ENCODE results near the gene CACNB2.

Gene CACNB2

GRCh38 chr10:18313140-18313530 lies 172.9 kb downstream of the CACNB2 start:
- DNase-seq: no peak
- no peak for TF ChIP-seq POLR2A (IDR thresholded peaks at IDR 0.05; ENCODE audit: low read length)
- TF ChIP-seq GATA1 (IDR thresholded peaks at IDR 0.05; ENCODE audit: low read depth, low read length): no peak

GRCh38 chr10:18313626-18314025 lies 173.4 kb downstream of the CACNB2 start:
- DNase-seq: no peak
- TF ChIP-seq GATA1 (IDR thresholded peaks at IDR 0.05; ENCODE audit: low read depth, low read length) (no peak), POLR2A (IDR thresholded peaks at IDR 0.05; ENCODE audit: low read length) (no peak)

- TF ChIP-seq GATA1 (IDR thresholded peaks at IDR 0.05; ENCODE audit: low read depth, low read length) (no peak), POLR2A (IDR thresholded peaks at IDR 0.05; ENCODE audit: low read length) (no peak)
- DNase-seq: no peak
Observed at GRCh38 chr10:18319628-18320027, 179.4 kb downstream of the CACNB2 start.

- no peak for DNase-seq
- no peak for TF ChIP-seq POLR2A (IDR thresholded peaks at IDR 0.05; ENCODE audit: low read length)
Observed at GRCh38 chr10:18321371-18321770, 181.1 kb downstream of the CACNB2 start.

- no peak for DNase-seq
- no peak for TF ChIP-seq POLR2A (IDR thresholded peaks at IDR 0.05; ENCODE audit: low read length)
- TF ChIP-seq GATA1 (IDR thresholded peaks at IDR 0.05; ENCODE audit: low read depth, low read length): no peak
Observed at GRCh38 chr10:18323916-18324315, 183.7 kb downstream of the CACNB2 start.

GRCh38 chr10:18325410-18325809 lies 185.2 kb downstream of the CACNB2 start:
- TF ChIP-seq GATA1 (IDR thresholded peaks at IDR 0.05; ENCODE audit: low read depth, low read length): no peak
- TF ChIP-seq POLR2A (IDR thresholded peaks at IDR 0.05; ENCODE audit: low read length): no peak
- no peak for DNase-seq

- DNase-seq: no peak
- no peak for TF ChIP-seq POLR2A (IDR thresholded peaks at IDR 0.05; ENCODE audit: low read length)
- TF ChIP-seq GATA1 (IDR thresholded peaks at IDR 0.05; ENCODE audit: low read depth, low read length): no peak
Observed at GRCh38 chr10:18325889-18326531, 185.8 kb downstream of the CACNB2 start.

GRCh38 chr10:18328941-18329340 lies 188.7 kb downstream of the CACNB2 start:
- no peak for DNase-seq
- TF ChIP-seq POLR2A (IDR thresholded peaks at IDR 0.05; ENCODE audit: low read length): no peak

GRCh38 chr10:18332048-18332447 lies 191.8 kb downstream of the CACNB2 start:
- no peak for TF ChIP-seq GATA1 (IDR thresholded peaks at IDR 0.05; ENCODE audit: low read depth, low read length)
- no peak for TF ChIP-seq POLR2A (IDR thresholded peaks at IDR 0.05; ENCODE audit: low read length)
- DNase-seq: no peak

GRCh38 chr10:18332484-18332883 lies 192.3 kb downstream of the CACNB2 start:
- TF ChIP-seq POLR2A (IDR thresholded peaks at IDR 0.05; ENCODE audit: low read length) (no peak), GATA1 (IDR thresholded peaks at IDR 0.05; ENCODE audit: low read depth, low read length) (no peak)

GRCh38 chr10:18333621-18334020 lies 193.4 kb downstream of the CACNB2 start:
- DNase-seq: no peak
- no peak for TF ChIP-seq GATA1 (IDR thresholded peaks at IDR 0.05; ENCODE audit: low read depth, low read length)
- no peak for TF ChIP-seq POLR2A (IDR thresholded peaks at IDR 0.05; ENCODE audit: low read length)

More at GRCh38 chr10:18332484-18332883, 192.3 kb downstream of the CACNB2 start:
- no peak for DNase-seq

- DNase-seq: no peak
- TF ChIP-seq GATA1 (IDR thresholded peaks at IDR 0.05; ENCODE audit: low read depth, low read length) (no peak), POLR2A (IDR thresholded peaks at IDR 0.05; ENCODE audit: low read length) (no peak)
Observed at GRCh38 chr10:18334116-18334867, 194.1 kb downstream of the CACNB2 start.

- TF ChIP-seq POLR2A (IDR thresholded peaks at IDR 0.05; ENCODE audit: low read length) (no peak), GATA1 (IDR thresholded peaks at IDR 0.05; ENCODE audit: low read depth, low read length) (no peak)
- DNase-seq: no peak
Observed at GRCh38 chr10:18340496-18341051, 200.3 kb downstream of the CACNB2 start.

GRCh38 chr10:18341055-18341454 lies 200.8 kb downstream of the CACNB2 start:
- no peak for DNase-seq
- TF ChIP-seq GATA1 (IDR thresholded peaks at IDR 0.05; ENCODE audit: low read depth, low read length) (no peak), POLR2A (IDR thresholded peaks at IDR 0.05; ENCODE audit: low read length) (no peak)

- DNase-seq: no peak
- TF ChIP-seq POLR2A (IDR thresholded peaks at IDR 0.05; ENCODE audit: low read length): no peak
- no peak for TF ChIP-seq GATA1 (IDR thresholded peaks at IDR 0.05; ENCODE audit: low read depth, low read length)
Observed at GRCh38 chr10:18343573-18343972, 203.3 kb downstream of the CACNB2 start.
